ENCODE data around the gene GPR148. TPM values are rescaled to one million over a fixed set of nuclear protein-coding genes. Genes with fewer than 3 reads are reported as not detected.

The GPR148 gene
- polyA plus RNA-seq, 1 donor (not counting 4 experiments of a cell fraction or from before 2014, with no cell fraction given) = not detected

DNA sequence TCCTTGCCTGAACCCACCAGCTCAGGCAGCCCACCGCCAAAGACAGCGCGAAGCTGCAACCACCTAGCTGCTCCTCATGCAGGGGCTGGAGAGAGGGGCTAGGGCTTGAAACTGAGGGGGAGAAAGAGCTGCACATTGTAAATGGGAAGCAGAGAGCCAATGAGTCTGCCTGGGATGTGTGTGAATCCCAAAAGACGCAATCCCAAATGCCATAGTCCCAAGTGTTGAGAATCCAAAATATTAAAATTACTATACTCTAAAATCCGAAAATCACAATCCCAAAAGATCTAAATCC lies 35.9 kb downstream of the GPR148 start:
- Histone ChIP-seq H3K4me2 (ENCODE audit: control insufficient read depth, extremely low read depth, insufficient read depth, low read depth, low read length) (no peak overlapping the region), H2AFZ (ENCODE audit: control insufficient read depth, low read length) (no peak overlapping the region), H3K27ac (ENCODE audit: control insufficient read depth, insufficient read depth, low read length) (no peak overlapping the region), H3K9me3 (ENCODE audit: control insufficient read depth, low read depth, low read length) (no peaks in the 10 kb centered on the region), H3K9ac (ENCODE audit: control insufficient read depth, extremely low read depth, insufficient read depth, low read length) (no peak overlapping the region), H3K36me3 (ENCODE audit: control insufficient read depth in 2 of 2, extremely low read depth in 1 of 2, insufficient read depth in 2 of 2, low read length in 2 of 2) (no peaks in the 10 kb centered on the region), H3K4me1 (ENCODE audit: control insufficient read depth, extremely low read depth, insufficient read depth, low read length) (no peaks in the 10 kb centered on the region), H3K4me3 (ENCODE audit: control insufficient read depth in 2 of 3, extremely low read depth in 1 of 3, insufficient read depth in 2 of 3, low read depth in 1 of 3, low read length in 3 of 3) (no peak overlapping the region), H3K9me1 (ENCODE audit: control insufficient read depth, extremely low read depth, insufficient read depth, low read length) (no peaks in the 10 kb centered on the region), H3K79me2 (ENCODE audit: control insufficient read depth, insufficient read depth, low read length) (no peaks in the 10 kb centered on the region), H4K20me1 (ENCODE audit: control insufficient read depth, extremely low read depth, insufficient read depth, low read length) (peaks cover 3% of the 10 kb centered on the region), H3K27me3 (ENCODE audit: control insufficient read depth, extremely low read depth, insufficient read depth, low read length) (no peaks in the 10 kb centered on the region)
- dilution Hi-C loops (cut with MboI; ENCODE audit: extremely low pct_ligation_motif_present, low sequenced_read_pairs) = no loop called here
- no peak for DNase-seq (ENCODE audit: low read depth, low spot score)
- no peak for FAIRE-seq
- TF ChIP-seq EZH2 (IDR thresholded peaks at IDR 0.05; ENCODE audit: low read length) = no peak
- TF ChIP-seq, protein P1, sequence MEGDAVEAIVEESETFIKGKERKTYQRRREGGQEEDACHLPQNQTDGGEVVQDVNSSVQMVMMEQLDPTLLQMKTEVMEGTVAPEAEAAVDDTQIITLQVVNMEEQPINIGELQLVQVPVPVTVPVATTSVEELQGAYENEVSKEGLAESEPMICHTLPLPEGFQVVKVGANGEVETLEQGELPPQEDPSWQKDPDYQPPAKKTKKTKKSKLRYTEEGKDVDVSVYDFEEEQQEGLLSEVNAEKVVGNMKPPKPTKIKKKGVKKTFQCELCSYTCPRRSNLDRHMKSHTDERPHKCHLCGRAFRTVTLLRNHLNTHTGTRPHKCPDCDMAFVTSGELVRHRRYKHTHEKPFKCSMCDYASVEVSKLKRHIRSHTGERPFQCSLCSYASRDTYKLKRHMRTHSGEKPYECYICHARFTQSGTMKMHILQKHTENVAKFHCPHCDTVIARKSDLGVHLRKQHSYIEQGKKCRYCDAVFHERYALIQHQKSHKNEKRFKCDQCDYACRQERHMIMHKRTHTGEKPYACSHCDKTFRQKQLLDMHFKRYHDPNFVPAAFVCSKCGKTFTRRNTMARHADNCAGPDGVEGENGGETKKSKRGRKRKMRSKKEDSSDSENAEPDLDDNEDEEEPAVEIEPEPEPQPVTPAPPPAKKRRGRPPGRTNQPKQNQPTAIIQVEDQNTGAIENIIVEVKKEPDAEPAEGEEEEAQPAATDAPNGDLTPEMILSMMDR (optimal IDR thresholded peaks at IDR 0.05 in 1 of 3, IDR thresholded peaks at IDR 0.05 in 1 of 3, conservative IDR thresholded peaks at IDR 0.05 in 1 of 3; ENCODE audit: extremely low read depth in 1 of 3, insufficient read depth in 2 of 3, low read length in 3 of 3) = no peak

GRCh38 chr2:130765464-130765863 lies 36.6 kb downstream of the GPR148 start:
- TF ChIP-seq EZH2 (IDR thresholded peaks at IDR 0.05; ENCODE audit: low read length) = no peak
- TF ChIP-seq, protein P1 (optimal IDR thresholded peaks at IDR 0.05 in 1 of 3, IDR thresholded peaks at IDR 0.05 in 1 of 3, conservative IDR thresholded peaks at IDR 0.05 in 1 of 3; ENCODE audit: extremely low read depth in 1 of 3, insufficient read depth in 2 of 3, low read length in 3 of 3) = no peak
- no peaks in the 10 kb centered on the region for H3K4me1 ChIP-seq (ENCODE audit: control insufficient read depth, extremely low read depth, insufficient read depth, low read length)
- no peaks in the 10 kb centered on the region for H3K79me2 ChIP-seq (ENCODE audit: control insufficient read depth, insufficient read depth, low read length)
- H3K4me2 ChIP-seq (ENCODE audit: control insufficient read depth, extremely low read depth, insufficient read depth, low read depth, low read length) = no peak overlapping the region
- FAIRE-seq (no peak), DNase-seq (ENCODE audit: low read depth, low spot score) (no peak)
- no peak overlapping the region for H3K27ac ChIP-seq (ENCODE audit: control insufficient read depth, insufficient read depth, low read length)
- H3K36me3 ChIP-seq (ENCODE audit: control insufficient read depth in 2 of 2, extremely low read depth in 1 of 2, insufficient read depth in 2 of 2, low read length in 2 of 2) = no peaks in the 10 kb centered on the region
- no peak overlapping the region for H3K4me3 ChIP-seq (ENCODE audit: control insufficient read depth in 2 of 3, extremely low read depth in 1 of 3, insufficient read depth in 2 of 3, low read depth in 1 of 3, low read length in 3 of 3)
- no peak overlapping the region for H2AFZ ChIP-seq (ENCODE audit: control insufficient read depth, low read length)
- H4K20me1 ChIP-seq (ENCODE audit: control insufficient read depth, extremely low read depth, insufficient read depth, low read length) = no peaks in the 10 kb centered on the region
- no peak overlapping the region for H3K9ac ChIP-seq (ENCODE audit: control insufficient read depth, extremely low read depth, insufficient read depth, low read length)
- dilution Hi-C loops (cut with MboI; ENCODE audit: extremely low pct_ligation_motif_present, low sequenced_read_pairs) = no loop called here
- no peaks in the 10 kb centered on the region for H3K9me3 ChIP-seq (ENCODE audit: control insufficient read depth, low read depth, low read length)
- no peaks in the 10 kb centered on the region for H3K27me3 ChIP-seq (ENCODE audit: control insufficient read depth, extremely low read depth, insufficient read depth, low read length)
- no peaks in the 10 kb centered on the region for H3K9me1 ChIP-seq (ENCODE audit: control insufficient read depth, extremely low read depth, insufficient read depth, low read length)
